Right lobe of liver (tissue), 4 donors: Measurements from ENCODE around the gene B4GAT1.
A peak's percentile ranks its signal among the peaks of the same experiment; 100 is the strongest.

ENCODE experiments used
- POLR2A ChIP-seq: fragments of 450-650 bp; IDR thresholded peaks from one replicate; pipeline ENCODE4 v1.6.1; 2017; ENCODE audit warnings: antibody characterized with exemption, mild to moderate bottlenecking
- TF ChIP-seq, protein P1 (sequence below), 4 donors: fragments of 200-600 bp in 3 of 4; fragments of 450-650 bp in 1 of 4; IDR thresholded peaks; one replicate each; pipeline versions ENCODE4 v1.5.1 to v1.8.0; 2016 to 2022; ENCODE audit warnings: antibody characterized with exemption in 4 of 4, mild to moderate bottlenecking in 2 of 4
- donor health status: DM: no; HTN: no; CAD: no.
- donor health status: DM: no; HTN: no; CAD: no.
- donor health status: DM: no; HTN: yes; CAD: no.

DNA sequence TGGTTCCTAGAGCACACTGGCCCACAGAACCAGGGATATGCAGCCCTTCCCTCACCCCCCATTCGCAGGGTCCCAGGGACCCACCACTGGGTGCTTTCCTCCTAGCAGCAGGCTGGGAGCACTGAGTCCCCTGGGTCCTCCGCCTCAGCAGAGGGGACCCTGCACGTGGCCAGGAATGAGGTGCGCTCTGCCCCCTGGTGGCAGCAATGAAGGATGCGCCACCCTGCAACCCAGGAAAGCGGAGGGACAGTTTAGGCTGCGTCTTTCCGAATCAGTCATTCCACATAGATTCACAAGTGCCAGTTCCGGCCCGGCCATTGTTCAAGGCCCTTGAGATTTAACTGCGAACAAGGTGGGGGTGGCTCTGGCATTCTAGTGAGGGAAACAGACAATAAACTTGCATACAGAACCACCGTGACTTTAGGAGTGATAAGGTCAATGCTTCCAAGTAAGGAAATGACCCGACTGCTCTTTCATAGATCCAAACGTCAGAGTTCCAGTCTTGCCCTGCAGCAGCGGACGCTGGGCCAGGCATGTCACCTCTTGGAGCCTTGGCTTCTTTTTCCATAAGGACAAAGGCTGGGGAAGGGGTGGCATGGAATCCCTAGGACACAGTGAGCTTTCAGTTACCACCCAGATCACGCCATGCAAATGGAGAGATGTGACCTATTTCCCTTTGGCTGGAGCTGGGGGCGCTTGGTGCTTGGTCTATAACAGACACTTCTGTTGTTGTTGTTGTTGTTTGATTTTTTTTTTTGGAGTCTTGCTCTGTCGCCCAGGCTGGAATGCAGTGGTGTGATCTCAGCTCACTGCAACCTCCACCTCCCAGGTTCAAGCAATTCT is 18.9 kb downstream of the B4GAT1 start:
- TF ChIP-seq, protein P1, sequence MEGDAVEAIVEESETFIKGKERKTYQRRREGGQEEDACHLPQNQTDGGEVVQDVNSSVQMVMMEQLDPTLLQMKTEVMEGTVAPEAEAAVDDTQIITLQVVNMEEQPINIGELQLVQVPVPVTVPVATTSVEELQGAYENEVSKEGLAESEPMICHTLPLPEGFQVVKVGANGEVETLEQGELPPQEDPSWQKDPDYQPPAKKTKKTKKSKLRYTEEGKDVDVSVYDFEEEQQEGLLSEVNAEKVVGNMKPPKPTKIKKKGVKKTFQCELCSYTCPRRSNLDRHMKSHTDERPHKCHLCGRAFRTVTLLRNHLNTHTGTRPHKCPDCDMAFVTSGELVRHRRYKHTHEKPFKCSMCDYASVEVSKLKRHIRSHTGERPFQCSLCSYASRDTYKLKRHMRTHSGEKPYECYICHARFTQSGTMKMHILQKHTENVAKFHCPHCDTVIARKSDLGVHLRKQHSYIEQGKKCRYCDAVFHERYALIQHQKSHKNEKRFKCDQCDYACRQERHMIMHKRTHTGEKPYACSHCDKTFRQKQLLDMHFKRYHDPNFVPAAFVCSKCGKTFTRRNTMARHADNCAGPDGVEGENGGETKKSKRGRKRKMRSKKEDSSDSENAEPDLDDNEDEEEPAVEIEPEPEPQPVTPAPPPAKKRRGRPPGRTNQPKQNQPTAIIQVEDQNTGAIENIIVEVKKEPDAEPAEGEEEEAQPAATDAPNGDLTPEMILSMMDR (IDR thresholded peaks at IDR 0.05) = peak; percentile 93 to 98 (median 96)
- TF ChIP-seq POLR2A = no peak
